Measurements from ENCODE around the gene RAP1GAP. TPM values are rescaled to one million over a fixed set of nuclear protein-coding genes. Genes with fewer than 3 reads are reported as not detected.

The RAP1GAP gene
- total RNA-seq, 2 experiments from 2014 or later, result 0.37 to 0.69 TPM

DNA sequence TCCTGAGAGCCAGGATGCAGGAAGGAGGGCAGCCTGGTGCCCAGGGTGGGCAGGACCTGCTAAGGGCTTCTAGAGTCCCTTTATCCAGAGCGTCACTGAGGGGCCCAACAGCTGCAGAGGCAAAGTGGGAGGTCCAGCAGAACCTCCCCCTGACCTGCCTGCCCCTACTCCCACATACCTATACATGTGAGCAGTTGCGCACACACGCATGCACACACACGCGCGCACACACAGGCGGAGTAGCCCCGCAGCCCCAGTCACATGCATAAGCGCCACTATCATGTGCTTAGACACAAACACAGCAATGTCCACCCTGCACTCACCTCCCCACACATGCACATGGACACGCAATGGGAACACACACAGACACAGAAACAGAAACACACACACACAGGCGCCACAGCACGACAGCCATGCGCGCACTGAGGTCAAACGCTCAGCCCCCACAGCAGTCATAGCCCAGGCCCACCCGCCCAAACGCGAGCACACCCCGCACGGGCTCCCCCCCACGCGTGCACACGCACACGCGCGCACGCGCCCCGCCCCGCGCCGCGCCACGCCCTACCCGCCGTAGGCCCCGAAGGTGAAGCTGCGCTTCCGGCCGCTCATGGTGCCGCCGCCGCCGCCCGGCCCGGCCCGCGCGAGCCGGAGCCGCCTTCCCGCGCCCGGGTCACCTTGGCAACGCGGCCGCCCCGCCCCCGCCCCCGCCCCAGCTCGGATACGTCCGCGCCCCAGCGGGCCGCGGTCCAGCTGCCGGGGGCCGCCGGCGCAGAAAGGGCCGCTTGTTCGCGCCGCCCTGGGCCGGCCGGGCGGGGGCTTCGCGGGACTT lies 17.7 kb downstream of the RAP1GAP start:
- Mint-ChIP-seq H3K27ac (no peak overlapping the region), H3K9me3 (no peaks in the 10 kb centered on the region), H3K4me1 (peaks cover 9% of the 10 kb centered on the region), H3K4me3 (peak overlapping the region; percentile 82), H3K36me3 (peaks cover 2% of the 10 kb centered on the region), H3K27me3 (peaks cover 27% of the 10 kb centered on the region)
- DNase-seq (peak; percentile 67), ATAC-seq (ENCODE audit: low read depth) (peak; percentile 71)
- POLR2A ChIA-PET, result no interaction called here

DNA sequence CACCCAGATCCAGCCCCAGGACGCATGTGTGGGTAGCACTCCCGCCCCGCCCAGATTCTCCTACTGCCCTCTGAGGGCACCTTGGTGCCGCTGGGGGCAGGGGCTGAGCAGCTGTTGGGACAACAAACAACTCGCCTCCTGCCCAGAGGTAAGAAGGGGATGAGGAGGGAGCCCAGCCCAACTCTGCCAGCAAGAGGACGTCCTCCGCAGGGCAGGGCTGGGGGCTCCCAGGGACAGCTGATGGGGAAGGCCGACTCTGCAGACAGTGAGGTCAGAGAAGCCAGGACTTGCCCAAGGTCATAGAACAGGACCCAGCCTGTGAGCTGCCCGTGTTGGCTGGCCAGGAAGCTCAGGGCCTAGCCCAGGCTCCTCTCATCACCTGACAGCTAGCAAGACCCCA lies 18.8 kb downstream of the RAP1GAP start:
- ATAC-seq (ENCODE audit: low read depth), result no peak
- Mint-ChIP-seq H3K4me3 (no peak overlapping the region), H3K9me3 (no peaks in the 10 kb centered on the region), H3K27me3 (peaks cover 27% of the 10 kb centered on the region), H3K27ac (no peak overlapping the region), H3K36me3 (peaks cover 2% of the 10 kb centered on the region), H3K4me1 (peaks cover 9% of the 10 kb centered on the region)
- no peak for DNase-seq
- POLR2A ChIA-PET, result no interaction called here

DNA sequence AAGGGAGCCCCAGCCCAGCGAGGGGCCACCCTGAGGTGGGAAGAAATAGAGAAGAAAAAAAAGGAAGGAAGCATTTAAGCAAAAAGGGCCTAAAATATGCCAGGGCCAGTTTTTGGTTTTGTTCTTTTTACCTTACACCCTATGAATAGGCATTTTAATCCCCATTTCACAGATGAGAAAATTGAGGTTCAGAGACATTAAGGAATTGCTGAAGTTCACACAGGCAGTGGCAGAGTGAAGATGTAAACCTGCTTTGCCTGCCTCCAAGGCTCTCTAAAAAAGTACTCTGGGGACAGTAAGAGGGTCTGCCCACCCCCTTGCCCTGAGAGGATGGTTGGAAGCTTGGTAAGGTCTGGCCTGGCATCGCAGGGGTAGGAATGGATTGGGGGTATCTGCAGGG lies 19.8 kb downstream of the RAP1GAP start:
- H3K4me1 Mint-ChIP-seq, result peaks cover 9% of the 10 kb centered on the region
- H3K4me3 Mint-ChIP-seq, result no peak overlapping the region
- peaks cover 24% of the 10 kb centered on the region for H3K27me3 Mint-ChIP-seq
- POLR2A ChIA-PET, result no interaction called here
- ATAC-seq (ENCODE audit: low read depth), result no peak
- H3K27ac Mint-ChIP-seq, result no peak overlapping the region
- peaks cover 2% of the 10 kb centered on the region for H3K36me3 Mint-ChIP-seq
- H3K9me3 Mint-ChIP-seq, result no peaks in the 10 kb centered on the region
- no peak for DNase-seq

DNA sequence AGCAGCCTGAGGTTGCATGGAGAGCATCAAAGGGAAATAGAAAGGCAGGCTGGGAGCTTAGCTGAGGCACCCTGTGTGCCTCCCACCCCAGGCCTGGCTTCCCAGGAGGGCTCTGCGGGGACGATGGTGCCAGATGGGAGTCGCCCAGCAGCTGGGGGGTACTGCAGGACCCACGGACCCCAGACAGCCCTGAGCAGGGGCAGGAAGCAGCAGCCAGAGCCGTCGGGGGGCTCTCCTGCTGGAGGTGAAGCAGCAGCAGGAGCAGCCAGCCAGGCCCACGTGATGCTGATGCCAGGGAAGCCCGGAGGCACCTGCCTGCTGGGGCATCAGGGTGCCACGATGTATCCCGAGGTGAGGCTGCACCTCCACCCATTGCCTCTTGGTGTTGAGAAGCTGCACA lies 20.4 kb downstream of the RAP1GAP start:
- Mint-ChIP-seq H3K27me3 (peaks cover 24% of the 10 kb centered on the region), H3K27ac (no peak overlapping the region), H3K9me3 (no peaks in the 10 kb centered on the region), H3K4me3 (no peak overlapping the region), H3K36me3 (peaks cover 2% of the 10 kb centered on the region), H3K4me1 (peaks cover 9% of the 10 kb centered on the region)
- POLR2A ChIA-PET, result no interaction called here
- DNase-seq (no peak), ATAC-seq (ENCODE audit: low read depth) (no peak)

DNA sequence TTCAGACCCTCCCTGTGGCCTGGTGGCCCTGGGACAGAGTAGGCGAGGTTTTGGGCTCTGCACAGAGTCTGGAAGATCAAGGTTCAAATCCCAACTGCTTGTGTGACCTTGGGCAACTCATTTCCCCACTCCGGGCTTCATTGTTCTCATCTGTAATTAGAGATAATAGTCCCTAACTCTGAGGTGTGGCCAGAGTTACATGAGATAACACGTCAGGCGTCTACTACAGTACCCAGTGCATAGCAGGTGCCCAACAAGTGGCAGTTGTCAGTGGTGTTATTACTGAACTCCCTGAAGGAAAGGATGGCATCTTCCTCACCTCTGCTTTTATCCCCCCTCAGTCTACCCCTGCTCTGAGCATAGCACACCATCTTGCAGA lies 20.8 kb downstream of the RAP1GAP start:
- Mint-ChIP-seq H3K36me3 (peaks cover 2% of the 10 kb centered on the region), H3K4me3 (no peak overlapping the region), H3K4me1 (peaks cover 9% of the 10 kb centered on the region), H3K27ac (no peak overlapping the region), H3K27me3 (peaks cover 24% of the 10 kb centered on the region), H3K9me3 (no peaks in the 10 kb centered on the region)
- no peak for DNase-seq
- no peak for ATAC-seq (ENCODE audit: low read depth)
- POLR2A ChIA-PET, result no interaction called here

DNA sequence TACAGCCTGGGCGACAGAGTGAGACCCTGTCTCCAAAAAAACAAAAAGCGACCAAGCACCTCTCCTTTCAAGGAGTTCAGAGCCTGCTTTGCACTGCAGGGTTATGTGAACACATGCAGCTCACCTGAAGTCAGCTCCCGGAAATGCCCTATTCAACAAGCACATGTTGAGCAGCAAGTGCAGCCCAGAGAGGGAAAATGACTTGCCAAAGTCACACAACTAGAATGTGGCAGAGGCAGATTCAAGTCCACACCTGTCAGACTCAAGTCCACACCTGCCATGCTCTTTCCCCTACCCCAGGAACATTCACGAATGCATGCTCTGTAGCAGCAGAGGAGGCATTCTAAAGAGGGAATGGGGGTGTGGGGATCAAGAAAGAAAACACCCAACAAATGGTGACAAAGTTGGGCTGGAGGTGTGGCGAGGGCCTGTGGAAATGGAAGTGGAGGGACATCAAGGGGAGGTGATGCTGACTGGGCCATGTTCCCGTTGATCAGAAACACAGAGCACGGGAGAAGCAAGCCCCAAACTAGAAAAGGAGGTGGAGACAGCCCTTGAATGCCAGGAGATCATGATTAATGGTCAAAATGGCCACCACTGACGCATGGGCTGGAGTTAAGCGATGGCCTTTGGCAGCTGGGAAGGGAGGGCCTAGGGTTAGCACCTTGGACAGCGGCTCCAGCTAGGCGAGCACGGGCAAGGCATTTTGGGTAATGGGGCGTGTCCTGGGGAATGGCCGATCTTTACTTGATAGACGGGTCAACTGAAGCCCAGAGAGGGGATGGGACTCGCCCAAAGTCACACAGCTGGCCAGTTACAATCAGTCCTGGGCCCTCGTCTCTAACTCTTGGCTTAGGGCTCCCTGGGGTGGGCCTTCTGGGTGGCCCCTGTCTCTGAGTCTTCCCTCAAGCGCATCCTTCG lies 21.5 kb downstream of the RAP1GAP start:
- H3K9me3 Mint-ChIP-seq, result no peaks in the 10 kb centered on the region
- H3K27ac Mint-ChIP-seq, result no peak overlapping the region
- peaks cover 2% of the 10 kb centered on the region for H3K36me3 Mint-ChIP-seq
- no peak for ATAC-seq (ENCODE audit: low read depth)
- H3K4me3 Mint-ChIP-seq, result no peak overlapping the region
- peaks cover 9% of the 10 kb centered on the region for H3K4me1 Mint-ChIP-seq
- POLR2A ChIA-PET, result no interaction called here
- peak; percentile 59 for DNase-seq
- H3K27me3 Mint-ChIP-seq, result peaks cover 24% of the 10 kb centered on the region

DNA sequence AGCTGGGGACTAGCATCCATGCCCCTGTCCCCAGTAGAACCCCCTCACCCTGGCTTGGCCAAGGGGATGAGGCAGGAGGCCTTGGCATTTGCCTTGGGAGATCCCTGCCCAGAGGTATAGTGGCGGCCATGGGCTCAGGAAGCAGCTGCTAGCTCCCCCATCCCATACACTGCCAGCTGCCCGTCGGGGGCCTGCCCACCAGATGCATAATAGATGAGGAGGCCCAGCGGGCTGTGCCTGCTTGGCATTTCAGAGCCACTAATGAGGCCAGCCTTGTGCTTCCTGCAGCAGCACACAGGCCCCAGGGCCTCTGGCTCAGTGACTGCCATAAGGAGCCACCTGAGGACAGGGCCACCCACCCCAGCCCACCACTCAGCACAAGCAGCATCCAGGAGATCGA lies 23.6 kb downstream of the RAP1GAP start:
- POLR2A ChIA-PET, result no interaction called here

DNA sequence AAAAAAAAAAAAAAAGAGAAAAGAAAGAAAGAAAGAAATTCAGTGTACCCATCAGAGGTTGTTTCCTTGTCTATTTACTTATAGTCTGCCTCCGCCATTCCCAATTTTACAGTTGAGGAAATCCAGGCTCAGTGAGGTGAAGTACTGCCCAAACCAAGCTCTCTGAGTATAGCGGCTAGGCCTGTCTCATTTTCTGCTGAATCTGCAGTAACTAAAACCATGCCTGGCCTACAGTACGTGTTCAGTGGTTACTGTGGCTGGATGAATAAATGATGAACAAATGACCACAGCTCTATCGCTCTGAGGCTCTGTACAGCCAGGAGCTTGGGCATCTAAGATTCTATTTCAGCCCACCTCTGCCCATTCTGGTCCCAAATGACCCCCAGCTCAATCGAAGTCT lies 24.3 kb downstream of the RAP1GAP start:
- DNase-seq (no peak), ATAC-seq (ENCODE audit: low read depth) (no peak)
- no peaks in the 10 kb centered on the region for H3K36me3 Mint-ChIP-seq
- H3K4me1 Mint-ChIP-seq, result no peaks in the 10 kb centered on the region
- no peaks in the 10 kb centered on the region for H3K9me3 Mint-ChIP-seq
- H3K27ac Mint-ChIP-seq, result no peak overlapping the region
- no peak overlapping the region for H3K4me3 Mint-ChIP-seq
- POLR2A ChIA-PET, result no interaction called here
- H3K27me3 Mint-ChIP-seq, result peaks cover 8% of the 10 kb centered on the region

More for the DNA sequence above, 23.6 kb downstream of the RAP1GAP start:
- DNase-seq, result no peak
- Mint-ChIP-seq H3K4me3 (no peak overlapping the region), H3K36me3 (no peaks in the 10 kb centered on the region), H3K27ac (no peak overlapping the region), H3K4me1 (no peaks in the 10 kb centered on the region), H3K27me3 (peaks cover 10% of the 10 kb centered on the region), H3K9me3 (no peaks in the 10 kb centered on the region)
- ATAC-seq (ENCODE audit: low read depth), result no peak

DNA sequence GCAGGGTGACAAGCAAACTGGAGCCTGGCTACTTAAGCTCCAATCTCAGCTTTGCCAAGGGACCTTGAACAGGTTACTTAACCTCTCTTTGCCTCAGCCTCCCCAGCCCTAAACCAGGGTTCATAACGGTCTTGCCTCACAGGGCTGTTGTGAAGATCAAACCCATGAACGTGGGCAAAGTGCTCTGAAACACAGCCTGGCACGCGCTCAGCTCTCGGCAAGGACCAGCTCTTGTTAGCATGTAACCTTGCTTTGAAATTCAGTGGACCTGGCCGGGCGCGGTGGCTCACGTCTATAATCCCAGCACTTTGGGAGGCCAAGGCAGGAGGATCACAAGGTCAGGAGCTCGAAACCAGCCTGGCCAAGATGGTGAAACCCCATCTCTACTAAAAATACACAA lies 24.8 kb downstream of the RAP1GAP start:
- no peak overlapping the region for H3K27ac Mint-ChIP-seq
- no peaks in the 10 kb centered on the region for H3K36me3 Mint-ChIP-seq
- H3K9me3 Mint-ChIP-seq, result no peaks in the 10 kb centered on the region
- POLR2A ChIA-PET, result no interaction called here
- H3K4me3 Mint-ChIP-seq, result no peak overlapping the region
- DNase-seq (no peak), ATAC-seq (ENCODE audit: low read depth) (no peak)
- H3K27me3 Mint-ChIP-seq, result peaks cover 4% of the 10 kb centered on the region
- no peaks in the 10 kb centered on the region for H3K4me1 Mint-ChIP-seq

DNA sequence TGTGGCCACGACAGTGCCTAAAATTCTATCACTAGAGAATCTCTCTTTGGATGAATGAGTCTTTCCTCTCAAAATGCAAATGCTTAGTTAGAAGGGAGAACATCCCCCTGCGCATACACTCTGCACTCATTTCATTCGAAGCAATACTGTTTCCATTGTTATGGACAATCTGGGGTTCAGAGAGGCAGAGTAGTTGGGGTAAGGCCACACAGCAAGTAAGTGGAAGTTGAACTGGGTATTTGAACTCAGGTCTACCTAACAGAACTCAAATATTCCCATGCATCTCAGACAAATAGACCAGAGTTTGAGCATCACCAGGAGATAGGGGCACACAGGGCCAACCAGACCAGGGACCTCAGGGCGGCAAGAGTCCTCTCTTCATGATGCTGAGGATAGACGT lies 25.5 kb downstream of the RAP1GAP start:
- H3K9me3 Mint-ChIP-seq, result no peaks in the 10 kb centered on the region

DNA sequence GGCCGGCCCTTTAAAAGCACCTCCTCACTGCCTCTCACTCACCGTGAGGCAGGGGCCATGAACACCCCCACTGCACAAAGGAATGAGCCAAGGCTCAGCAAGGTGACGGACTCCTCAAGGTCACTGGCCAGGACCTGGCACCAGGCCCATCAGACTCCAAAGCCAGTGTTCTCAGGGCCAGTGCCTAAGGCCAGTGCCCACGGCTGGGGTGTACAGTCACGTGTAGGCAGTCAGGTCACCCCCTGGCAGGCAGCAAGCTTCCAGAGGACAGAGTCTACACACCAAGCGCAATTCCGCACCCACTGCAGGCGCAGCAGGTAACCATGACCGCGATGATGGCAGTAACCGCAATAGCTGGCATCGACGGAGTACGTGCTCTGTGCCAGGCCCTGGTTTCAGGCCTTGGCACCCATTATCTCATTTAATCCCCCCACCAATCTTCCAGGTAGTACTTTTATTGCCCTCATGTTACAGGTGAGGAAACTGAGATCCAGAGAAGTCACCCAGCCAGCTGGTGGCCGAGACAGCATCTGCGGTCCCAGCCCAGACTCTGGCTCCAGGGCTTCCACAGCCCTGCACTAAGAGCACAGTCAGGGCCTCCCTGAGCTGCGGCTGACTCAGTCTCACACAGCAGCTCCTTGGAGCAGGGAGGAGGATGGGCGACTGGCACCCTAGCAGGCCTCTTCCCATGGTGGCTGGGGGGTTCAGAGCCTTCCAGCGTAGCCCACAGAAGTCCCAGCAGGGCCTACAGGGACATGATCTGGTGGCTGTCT lies 27.0 kb downstream of the RAP1GAP start:
- peaks cover 14% of the 10 kb centered on the region for H3K27me3 Mint-ChIP-seq
- POLR2A ChIA-PET, result no interaction called here
- no peak overlapping the region for H3K27ac Mint-ChIP-seq
- ATAC-seq (ENCODE audit: low read depth), result no peak
- no peaks in the 10 kb centered on the region for H3K4me1 Mint-ChIP-seq
- H3K4me3 Mint-ChIP-seq, result no peak overlapping the region
- no peaks in the 10 kb centered on the region for H3K9me3 Mint-ChIP-seq
- DNase-seq, result no peak
- no peaks in the 10 kb centered on the region for H3K36me3 Mint-ChIP-seq

More for the DNA sequence above, 25.5 kb downstream of the RAP1GAP start:
- DNase-seq, result no peak
- ATAC-seq (ENCODE audit: low read depth), result no peak
- Mint-ChIP-seq H3K4me3 (no peak overlapping the region), H3K27ac (no peak overlapping the region), H3K27me3 (peaks cover 5% of the 10 kb centered on the region), H3K4me1 (no peaks in the 10 kb centered on the region), H3K36me3 (no peaks in the 10 kb centered on the region)
- POLR2A ChIA-PET, result no interaction called here

DNA sequence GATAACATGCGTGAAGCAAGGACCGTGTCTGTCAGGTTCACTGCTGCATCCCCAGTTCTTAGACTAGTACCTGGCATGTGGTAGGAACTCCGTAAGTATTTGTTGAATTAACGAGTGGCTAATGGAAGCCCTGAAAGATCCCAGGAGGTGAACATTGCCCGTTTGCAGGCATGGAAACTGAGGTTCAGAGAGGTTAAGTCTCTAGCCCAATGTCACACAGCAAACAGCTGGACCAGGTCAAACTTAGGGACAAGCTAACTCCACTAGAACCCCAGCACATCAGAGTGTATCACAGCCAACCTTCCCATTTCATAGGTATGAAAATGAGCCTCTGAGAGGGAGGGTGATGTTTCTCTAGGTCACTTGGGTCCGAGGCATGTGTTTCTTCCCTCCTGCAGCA lies 27.6 kb downstream of the RAP1GAP start:
- Mint-ChIP-seq H3K27me3 (peaks cover 16% of the 10 kb centered on the region), H3K4me1 (no peaks in the 10 kb centered on the region), H3K27ac (no peak overlapping the region), H3K9me3 (no peaks in the 10 kb centered on the region), H3K4me3 (no peak overlapping the region), H3K36me3 (no peaks in the 10 kb centered on the region)
- POLR2A ChIA-PET, result interaction anchor here (0.5 kb wide), 1 partner anchor 860 kb away, joined by 3 read pairs; no protein-coding TSS in a partner anchor
- no peak for DNase-seq
- ATAC-seq (ENCODE audit: low read depth), result no peak

DNA sequence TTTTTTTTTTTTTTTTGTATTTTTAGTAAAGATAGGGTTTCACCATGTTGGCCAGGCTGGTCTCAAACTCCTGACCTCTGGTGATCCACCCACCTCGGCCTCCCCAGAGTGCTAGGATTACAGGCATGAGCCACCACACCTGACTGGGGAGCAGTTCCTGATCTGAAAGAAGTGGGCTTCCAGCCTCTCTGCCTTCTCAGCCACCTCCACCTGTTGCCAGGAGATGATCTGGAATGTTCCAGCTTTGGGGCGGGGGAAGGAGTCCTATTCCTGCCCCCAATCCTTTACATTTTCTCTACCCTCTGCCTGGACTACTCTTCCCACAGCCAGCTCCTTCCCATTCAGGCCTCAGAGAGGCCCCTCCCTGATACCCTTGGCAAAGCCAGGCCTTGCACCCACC lies 28.1 kb downstream of the RAP1GAP start:
- ATAC-seq (ENCODE audit: low read depth), result no peak
- no peak overlapping the region for H3K27ac Mint-ChIP-seq
- peaks cover 16% of the 10 kb centered on the region for H3K27me3 Mint-ChIP-seq
- no peaks in the 10 kb centered on the region for H3K9me3 Mint-ChIP-seq
- H3K36me3 Mint-ChIP-seq, result no peaks in the 10 kb centered on the region
- DNase-seq, result no peak
- POLR2A ChIA-PET, result interaction anchor here (0.5 kb wide), 1 partner anchor 859 kb away, joined by 3 read pairs; no protein-coding TSS in a partner anchor
- H3K4me1 Mint-ChIP-seq, result no peaks in the 10 kb centered on the region
- no peak overlapping the region for H3K4me3 Mint-ChIP-seq
